ENCODE measurements around the gene UTP11. TPM values are rescaled to one million over a fixed set of nuclear protein-coding genes. Genes with fewer than 3 reads are reported as not detected.

UTP11 gene
- total RNA-seq, 1 donor, result 38.7 TPM

DNA sequence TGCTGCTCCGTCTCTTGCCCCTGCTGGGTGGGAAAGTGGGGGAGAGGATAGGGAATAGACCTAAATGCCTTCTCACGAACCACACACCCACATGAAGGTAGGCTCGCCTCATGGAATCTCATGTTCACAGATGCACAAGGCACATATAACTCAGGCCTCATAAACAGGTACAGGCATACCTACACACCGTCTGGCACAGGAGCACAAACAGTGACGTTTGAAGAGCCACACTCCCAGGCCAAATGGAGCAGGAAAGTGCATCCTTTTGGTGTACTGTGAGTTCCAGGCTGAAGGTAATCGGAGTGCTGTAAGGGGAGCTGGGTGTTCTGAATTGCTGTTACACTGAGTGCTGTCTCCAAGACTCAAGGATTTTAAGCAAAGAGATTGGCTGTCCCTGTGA is 13.1 kb downstream of the UTP11 start:
- H3K27me3 ChIP-seq (ENCODE audit: insufficient read depth, low read length), result no peaks in the 10 kb centered on the region
- H3K9me3 ChIP-seq (ENCODE audit: low read depth, low read length), result no peaks in the 10 kb centered on the region
- no peak overlapping the region for H3K4me3 ChIP-seq (ENCODE audit: insufficient read depth, low read length)
- DNase-seq (ENCODE audit: insufficient read length, low spot score, missing footprints), result peak; percentile 26
- H3K4me1 ChIP-seq (ENCODE audit: insufficient read depth, low read length), result peaks cover 29% of the 10 kb centered on the region
- H2AFZ ChIP-seq (ENCODE audit: low read length), result no peak overlapping the region
- peaks cover 10% of the 10 kb centered on the region for H4K20me1 ChIP-seq (ENCODE audit: insufficient read depth, low read length)
- H3K79me2 ChIP-seq (ENCODE audit: insufficient read depth, low read length), result peaks cover 5% of the 10 kb centered on the region
- no peak for TF ChIP-seq CTCF (IDR thresholded peaks at IDR 0.05; ENCODE audit: extremely low read depth, low read depth, low read length)
- H3K36me3 ChIP-seq (ENCODE audit: insufficient read depth, low read length), result peaks cover 45% of the 10 kb centered on the region
- H3K4me2 ChIP-seq (ENCODE audit: insufficient read depth, low read length), result no peak overlapping the region
- H3K27ac ChIP-seq (ENCODE audit: low read depth, low read length), result no peak overlapping the region

GRCh38 chr1:38026592-38027200 is 14.2 kb downstream of the UTP11 start:
- peak; percentile 93 for DNase-seq (ENCODE audit: insufficient read length, low spot score, missing footprints)
- H4K20me1 ChIP-seq (ENCODE audit: insufficient read depth, low read length), result peaks cover 10% of the 10 kb centered on the region
- H3K4me2 ChIP-seq (ENCODE audit: insufficient read depth, low read length), result no peak overlapping the region
- no peak overlapping the region for H3K4me3 ChIP-seq (ENCODE audit: insufficient read depth, low read length)
- TF ChIP-seq CTCF (IDR thresholded peaks at IDR 0.05; ENCODE audit: extremely low read depth, low read depth, low read length), result peak; percentile 79
- H3K79me2 ChIP-seq (ENCODE audit: insufficient read depth, low read length), result peaks cover 3% of the 10 kb centered on the region
- no peak overlapping the region for H3K27ac ChIP-seq (ENCODE audit: low read depth, low read length)
- H2AFZ ChIP-seq (ENCODE audit: low read length), result no peak overlapping the region
- H3K9me3 ChIP-seq (ENCODE audit: low read depth, low read length), result no peaks in the 10 kb centered on the region
- H3K4me1 ChIP-seq (ENCODE audit: insufficient read depth, low read length), result peaks cover 29% of the 10 kb centered on the region
- peaks cover 42% of the 10 kb centered on the region for H3K36me3 ChIP-seq (ENCODE audit: insufficient read depth, low read length)
- H3K27me3 ChIP-seq (ENCODE audit: insufficient read depth, low read length), result no peaks in the 10 kb centered on the region

GRCh38 chr1:38027201-38028104 is 14.9 kb downstream of the UTP11 start:
- peak; percentile 39 for DNase-seq (ENCODE audit: insufficient read length, low spot score, missing footprints)
- Histone ChIP-seq H3K27ac (ENCODE audit: low read depth, low read length) (no peak overlapping the region), H3K4me3 (ENCODE audit: insufficient read depth, low read length) (no peak overlapping the region), H4K20me1 (ENCODE audit: insufficient read depth, low read length) (peaks cover 7% of the 10 kb centered on the region), H3K9me3 (ENCODE audit: low read depth, low read length) (no peaks in the 10 kb centered on the region), H3K4me1 (ENCODE audit: insufficient read depth, low read length) (peaks cover 29% of the 10 kb centered on the region), H3K36me3 (ENCODE audit: insufficient read depth, low read length) (peaks cover 35% of the 10 kb centered on the region), H3K27me3 (ENCODE audit: insufficient read depth, low read length) (no peaks in the 10 kb centered on the region), H2AFZ (ENCODE audit: low read length) (no peak overlapping the region), H3K79me2 (ENCODE audit: insufficient read depth, low read length) (no peaks in the 10 kb centered on the region), H3K4me2 (ENCODE audit: insufficient read depth, low read length) (no peak overlapping the region)
- no peak for TF ChIP-seq CTCF (IDR thresholded peaks at IDR 0.05; ENCODE audit: extremely low read depth, low read depth, low read length)

DNA sequence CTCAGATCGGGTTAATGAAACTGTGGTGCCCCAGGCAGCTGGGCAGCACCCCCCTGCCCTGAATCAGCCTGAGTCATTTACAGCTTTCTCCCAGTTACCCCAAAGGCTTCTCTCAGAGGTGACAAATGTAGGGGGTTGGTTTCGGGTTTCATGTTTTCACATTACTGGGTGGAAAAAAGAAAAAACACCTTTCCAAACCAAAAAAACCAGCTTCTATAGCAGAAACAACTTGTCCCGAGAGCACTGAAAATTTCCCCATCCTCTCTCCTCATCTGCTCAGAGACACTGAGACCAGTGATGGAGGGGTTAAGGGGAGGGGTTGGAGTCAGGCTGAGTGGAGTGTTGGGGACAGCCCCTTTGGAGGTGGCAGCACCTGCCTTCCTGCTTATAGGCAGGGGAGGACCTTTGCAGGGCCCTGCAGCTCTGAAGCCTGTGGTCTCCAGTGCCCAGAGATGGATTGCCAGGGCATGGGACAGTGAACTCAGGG is 15.6 kb downstream of the UTP11 start:
- Histone ChIP-seq H3K4me1 (ENCODE audit: insufficient read depth, low read length) (peaks cover 29% of the 10 kb centered on the region), H3K27ac (ENCODE audit: low read depth, low read length) (no peak overlapping the region), H3K36me3 (ENCODE audit: insufficient read depth, low read length) (peaks cover 28% of the 10 kb centered on the region), H3K9me3 (ENCODE audit: low read depth, low read length) (no peaks in the 10 kb centered on the region), H3K4me3 (ENCODE audit: insufficient read depth, low read length) (no peak overlapping the region), H2AFZ (ENCODE audit: low read length) (no peak overlapping the region), H3K4me2 (ENCODE audit: insufficient read depth, low read length) (no peak overlapping the region), H3K79me2 (ENCODE audit: insufficient read depth, low read length) (no peaks in the 10 kb centered on the region), H3K27me3 (ENCODE audit: insufficient read depth, low read length) (no peaks in the 10 kb centered on the region), H4K20me1 (ENCODE audit: insufficient read depth, low read length) (peaks cover 6% of the 10 kb centered on the region)
- DNase-seq (ENCODE audit: insufficient read length, low spot score, missing footprints), result peak; percentile 84
- TF ChIP-seq CTCF (IDR thresholded peaks at IDR 0.05; ENCODE audit: extremely low read depth, low read depth, low read length), result no peak

All from osteoblast (primary cell).